Loucy (cell line): Measurements from ENCODE around the gene FBH1.

Source experiments
- H2AFZ ChIP-seq: fragments of 200-600 bp; sonication (generic); 2 replicates; pipeline ENCODE4 v1.6.0; 2016; ENCODE audit warnings: antibody characterized with exemption, mild to moderate bottlenecking, low read length, moderate library complexity
- H3F3A ChIP-seq: fragments of 200-600 bp; 2 replicates; pipeline ENCODE4 v1.6.0; 2016; ENCODE audit warnings: antibody characterized with exemption, low read depth, mild to moderate bottlenecking
- H3K27me3 ChIP-seq: fragments of 200-600 bp; sonication (generic); 2 replicates; pipeline ENCODE4 v1.6.1; 2014; ENCODE audit warnings: low read length, mild to moderate bottlenecking; ENCODE audit not compliant: insufficient read depth, poor library complexity, severe bottlenecking
- H3K36me3 ChIP-seq: fragments of 200-600 bp; sonication (generic); 2 replicates; pipeline ENCODE4 v1.6.1; 2016; ENCODE audit warnings: low read length; ENCODE audit not compliant: insufficient read depth
- H3K4me1 ChIP-seq: fragments of 200-600 bp; sonication (generic); 2 replicates; pipeline ENCODE4 v1.5.1; 2014; ENCODE audit warnings: low read length, mild to moderate bottlenecking; ENCODE audit not compliant: insufficient read depth, poor library complexity, severe bottlenecking
- H3K4me2 ChIP-seq: fragments of 200-600 bp; sonication (generic); 2 replicates; pipeline ENCODE4 v1.6.0; 2014; ENCODE audit warnings: antibody characterized with exemption, low read length, low read depth, mild to moderate bottlenecking; ENCODE audit not compliant: poor library complexity, severe bottlenecking
- H3K4me3 ChIP-seq: fragments of 200-600 bp; sonication (generic); 2 replicates; pipeline ENCODE4 v1.5.1; 2014; ENCODE audit warnings: low read length, mild to moderate bottlenecking, mixed read lengths; ENCODE audit not compliant: poor library complexity, severe bottlenecking
- H3K79me2 ChIP-seq: fragments of 200-600 bp; sonication (generic); 2 replicates; pipeline ENCODE4 v1.6.1; 2014; ENCODE audit warnings: low read length; ENCODE audit not compliant: insufficient read depth
- H3K9ac ChIP-seq: fragments of 200-600 bp; sonication (generic); 2 replicates; pipeline ENCODE4 v1.6.0; 2014; ENCODE audit warnings: mild to moderate bottlenecking, low read depth, low read length, moderate library complexity; ENCODE audit not compliant: poor library complexity, severe bottlenecking
- H3K9me2 ChIP-seq: fragments of 200-600 bp; sonication (generic); replicated peaks from 2 replicates; pipeline ENCODE4 v1.6.1; 2016; ENCODE audit warnings: low read depth, low read length, mixed read lengths
- H3K9me3 ChIP-seq: fragments of 200-600 bp; sonication (generic); 2 replicates; pipeline ENCODE4 v1.6.1; 2014; ENCODE audit warnings: mild to moderate bottlenecking, antibody characterized with exemption, low read length, low read depth; ENCODE audit not compliant: insufficient read depth
- H4K20me1 ChIP-seq: fragments of 200-600 bp; sonication (generic); 2 replicates; pipeline ENCODE4 v1.6.0; 2014; ENCODE audit warnings: antibody characterized with exemption, low read length, mild to moderate bottlenecking; ENCODE audit not compliant: insufficient read depth, poor library complexity, severe bottlenecking
- EZH2phosphoT487 ChIP-seq: fragments of 200-600 bp; IDR thresholded peaks from 2 replicates; pipeline ENCODE4 v1.6.1; 2018; ENCODE audit warnings: antibody characterized with exemption, mild to moderate bottlenecking, moderate library complexity, borderline replicate concordance
- TF ChIP-seq, protein P1 (sequence below): fragments of 200-600 bp; sonication (generic); conservative IDR thresholded peaks from 2 replicates; pipeline ENCODE4 v1.5.1; 2014; ENCODE audit warnings: mild to moderate bottlenecking, antibody characterized with exemption, low read length

FBH1 gene

DNA sequence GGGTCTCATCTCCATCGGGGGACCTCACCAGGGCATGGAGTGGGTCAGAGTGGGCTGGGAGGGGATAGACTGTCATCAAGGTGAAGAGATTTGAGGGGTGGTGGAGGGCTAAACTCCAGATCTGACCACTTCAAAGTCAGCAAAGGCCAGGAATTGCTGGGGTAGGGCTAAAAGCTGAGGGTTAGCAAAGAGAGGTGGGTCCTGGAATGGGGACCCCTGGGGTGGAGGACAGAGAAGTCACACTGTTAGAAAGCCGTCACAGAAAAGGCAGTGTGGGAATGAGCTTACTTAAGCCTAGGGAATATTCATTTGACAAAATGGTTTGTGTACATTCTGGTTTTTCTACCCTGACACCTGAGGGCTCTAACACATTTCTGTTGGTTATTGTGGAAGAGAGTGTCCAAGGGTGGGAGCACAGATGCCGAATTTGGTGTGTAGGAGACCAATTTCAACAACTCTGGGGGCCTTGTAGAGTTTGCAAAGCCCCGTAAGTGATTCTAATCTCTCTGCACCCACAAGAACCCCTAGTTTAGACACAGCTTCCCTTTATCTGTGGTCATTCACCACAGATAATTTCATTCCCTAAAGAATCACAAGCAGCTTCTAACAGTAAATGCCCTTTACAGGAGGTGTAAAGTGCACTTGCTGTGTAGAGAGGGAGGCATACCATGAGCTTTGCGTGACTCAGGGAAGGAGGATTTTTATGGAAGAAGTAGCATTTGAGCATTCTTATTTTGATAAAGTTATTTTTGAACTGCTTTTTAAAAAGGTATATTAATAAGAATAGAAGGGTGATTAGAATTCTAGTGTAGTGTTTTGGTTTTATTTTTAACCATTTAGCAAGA lies 6.4 kb downstream of the FBH1 start:
- Histone ChIP-seq H4K20me1 (peaks cover 19% of the 10 kb centered on the region), H3K9me3 (peaks cover 3% of the 10 kb centered on the region; the same call in 1 of the 2 replicates), H3K9me2 (no peaks in the 10 kb centered on the region), H2AFZ (no peak overlapping the region), H3K36me3 (no peaks in the 10 kb centered on the region), H3K4me3 (no peak overlapping the region), H3K27me3 (no peaks in the 10 kb centered on the region), H3K4me2 (no peak overlapping the region), H3K79me2 (peaks cover 39% of the 10 kb centered on the region), H3K4me1 (peaks cover 23% of the 10 kb centered on the region), H3K9ac (no peak overlapping the region), H3F3A (no peaks in the 10 kb centered on the region)
- no peak for TF ChIP-seq EZH2phosphoT487
- TF ChIP-seq, protein P1, sequence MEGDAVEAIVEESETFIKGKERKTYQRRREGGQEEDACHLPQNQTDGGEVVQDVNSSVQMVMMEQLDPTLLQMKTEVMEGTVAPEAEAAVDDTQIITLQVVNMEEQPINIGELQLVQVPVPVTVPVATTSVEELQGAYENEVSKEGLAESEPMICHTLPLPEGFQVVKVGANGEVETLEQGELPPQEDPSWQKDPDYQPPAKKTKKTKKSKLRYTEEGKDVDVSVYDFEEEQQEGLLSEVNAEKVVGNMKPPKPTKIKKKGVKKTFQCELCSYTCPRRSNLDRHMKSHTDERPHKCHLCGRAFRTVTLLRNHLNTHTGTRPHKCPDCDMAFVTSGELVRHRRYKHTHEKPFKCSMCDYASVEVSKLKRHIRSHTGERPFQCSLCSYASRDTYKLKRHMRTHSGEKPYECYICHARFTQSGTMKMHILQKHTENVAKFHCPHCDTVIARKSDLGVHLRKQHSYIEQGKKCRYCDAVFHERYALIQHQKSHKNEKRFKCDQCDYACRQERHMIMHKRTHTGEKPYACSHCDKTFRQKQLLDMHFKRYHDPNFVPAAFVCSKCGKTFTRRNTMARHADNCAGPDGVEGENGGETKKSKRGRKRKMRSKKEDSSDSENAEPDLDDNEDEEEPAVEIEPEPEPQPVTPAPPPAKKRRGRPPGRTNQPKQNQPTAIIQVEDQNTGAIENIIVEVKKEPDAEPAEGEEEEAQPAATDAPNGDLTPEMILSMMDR: no peak

DNA sequence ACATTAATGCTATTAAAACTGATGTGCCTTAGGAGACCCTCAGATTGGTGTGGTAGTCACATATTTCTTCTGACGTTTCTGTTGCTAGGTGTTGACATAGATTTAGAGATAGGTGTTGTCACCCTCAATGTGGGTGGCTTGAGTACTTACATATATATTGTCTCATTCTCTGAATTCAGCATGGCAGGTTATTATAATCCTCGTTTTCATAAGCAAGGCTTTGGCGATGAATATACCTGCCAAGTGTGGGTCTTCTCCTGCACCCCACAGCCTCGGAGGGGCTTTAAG lies 7.0 kb downstream of the FBH1 start:
- Histone ChIP-seq H2AFZ (no peak overlapping the region), H3F3A (no peaks in the 10 kb centered on the region), H3K4me1 (peaks cover 18% of the 10 kb centered on the region), H4K20me1 (peaks cover 16% of the 10 kb centered on the region), H3K9ac (no peak overlapping the region), H3K4me3 (no peak overlapping the region), H3K9me3 (peaks cover 3% of the 10 kb centered on the region; the same call in 1 of the 2 replicates), H3K36me3 (no peaks in the 10 kb centered on the region), H3K79me2 (peaks cover 36% of the 10 kb centered on the region), H3K4me2 (no peak overlapping the region), H3K9me2 (no peaks in the 10 kb centered on the region), H3K27me3 (no peaks in the 10 kb centered on the region)
- TF ChIP-seq, protein P1: no peak
- TF ChIP-seq EZH2phosphoT487: no peak

DNA sequence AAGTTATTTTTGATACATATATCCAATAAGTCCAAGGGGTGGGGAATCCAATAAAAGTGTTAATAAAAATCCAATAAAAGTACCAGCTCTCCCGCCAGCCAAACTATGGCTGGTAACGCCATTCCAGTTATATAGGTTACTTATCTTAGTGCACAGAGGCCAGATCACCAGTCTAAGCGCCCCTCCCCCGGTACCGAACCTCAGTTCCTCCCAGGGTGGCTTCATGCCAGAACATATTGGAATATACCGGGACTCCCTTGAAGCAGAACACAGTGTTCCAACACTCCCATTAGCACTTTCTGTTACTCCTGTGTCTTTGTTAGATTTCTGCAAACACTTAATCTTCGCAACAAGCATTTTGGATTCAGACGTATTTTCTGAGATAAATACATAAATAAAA lies 7.5 kb downstream of the FBH1 start:
- no peak for TF ChIP-seq EZH2phosphoT487
- TF ChIP-seq, protein P1: no peak
- H4K20me1 ChIP-seq: peaks cover 11% of the 10 kb centered on the region
- no peaks in the 10 kb centered on the region for H3K9me2 ChIP-seq
- H3K9me3 ChIP-seq: peaks cover 3% of the 10 kb centered on the region; the same call in 1 of the 2 replicates
- no peak overlapping the region for H3K4me3 ChIP-seq
- H3K36me3 ChIP-seq: no peaks in the 10 kb centered on the region
- no peak overlapping the region for H3K9ac ChIP-seq
- no peak overlapping the region for H3K4me2 ChIP-seq
- H3F3A ChIP-seq: no peaks in the 10 kb centered on the region
- H3K4me1 ChIP-seq: peaks cover 13% of the 10 kb centered on the region
- H3K27me3 ChIP-seq: no peaks in the 10 kb centered on the region
- peaks cover 32% of the 10 kb centered on the region for H3K79me2 ChIP-seq
- no peak overlapping the region for H2AFZ ChIP-seq
